Activated CD4-positive, alpha-beta T cell treated with anti-CD3 and anti-CD28 coated beads for 4 hours (primary cell): Measurements from ENCODE around the gene ESRRG.
"Not testable (repeated sequence)": the region's sequence is repeated elsewhere in the genome, so short reads cannot be mapped to it uniquely, and the experiment has no call there.

Experiments
- DNase-seq, 2 donors: peaks; one replicate each; pipeline ENCODE4 v3.0.0-alpha.2; 2020

ESRRG gene

GRCh38 chr1:216723274-216723780 lies at the start of gene ESRRG:
TSS of gene ESRRG (minus strand) at chr1:216723429. CDS start at chr1:216723299, 130 bp downstream.
- no peak for DNase-seq

- DNase-seq, result no peak
These were observed 48.7 kb upstream of the ESRRG start for GRCh38 chr1:216771922-216772321.

GRCh38 chr1:216766633-216767327 lies 43.6 kb upstream of the ESRRG start:
- DNase-seq, result no peak

GRCh38 chr1:216765346-216766300 lies 42.4 kb upstream of the ESRRG start:
- no peak for DNase-seq

GRCh38 chr1:216758161-216758560 lies 34.9 kb upstream of the ESRRG start:
- DNase-seq, result no peak

- no peak for DNase-seq
These were observed 33.9 kb upstream of the ESRRG start for GRCh38 chr1:216757110-216757509.

GRCh38 chr1:216750961-216751360 lies 27.7 kb upstream of the ESRRG start:
- no peak for DNase-seq

GRCh38 chr1:216750031-216750627 lies 26.9 kb upstream of the ESRRG start:
- DNase-seq, result no peak

GRCh38 chr1:216749232-216749631 lies 26.0 kb upstream of the ESRRG start:
- DNase-seq, result no peak

GRCh38 chr1:216742625-216743024 lies 19.4 kb upstream of the ESRRG start:
- no peak for DNase-seq

GRCh38 chr1:216740331-216740730 lies 17.1 kb upstream of the ESRRG start:
- no peak for DNase-seq

- DNase-seq, result no peak
These were observed 16.6 kb upstream of the ESRRG start for GRCh38 chr1:216739793-216740192.

GRCh38 chr1:216732121-216732520 lies 8.9 kb upstream of the ESRRG start:
- no peak for DNase-seq

- DNase-seq, result no peak
These were observed 8.3 kb upstream of the ESRRG start for GRCh38 chr1:216731562-216731961.

- no peak for DNase-seq
These were observed 3.2 kb upstream of the ESRRG start for GRCh38 chr1:216726435-216726834.

- DNase-seq, result no peak
These were observed 408 bp downstream of the ESRRG start for GRCh38 chr1:216722821-216723220.

- DNase-seq, result no peak
These were observed 1.4 kb downstream of the ESRRG start for GRCh38 chr1:216721863-216722262.

GRCh38 chr1:216721062-216721461 lies 2.2 kb downstream of the ESRRG start:
- no peak for DNase-seq

GRCh38 chr1:216711712-216712111 lies 11.5 kb downstream of the ESRRG start:
- no peak for DNase-seq

- DNase-seq, result no peak
These were observed 12.5 kb downstream of the ESRRG start for GRCh38 chr1:216710598-216711333.

- DNase-seq, result no peak
These were observed 13.2 kb downstream of the ESRRG start for GRCh38 chr1:216710055-216710454.

GRCh38 chr1:216705676-216706075 lies 17.6 kb downstream of the ESRRG start:
- no peak for DNase-seq

GRCh38 chr1:216704065-216704464 lies 19.2 kb downstream of the ESRRG start:
- DNase-seq, result not testable (repeated sequence)
